ENCODE measurements around the gene EIF4G1. TPM values are rescaled to one million over a fixed set of nuclear protein-coding genes. Genes with fewer than 3 reads are reported as not detected.

The EIF4G1 gene
- total and polyA plus RNA-seq, 8 donors, result 118 to 207 (median 174) TPM

- peak; percentile 51 to 57 (median 56) for TF ChIP-seq CTCF (IDR thresholded peaks at IDR 0.05)
- FAIRE-seq, result no peak
Observed at GRCh38 chr3:184354121-184354728, 39.8 kb downstream of the EIF4G1 start.

DNA sequence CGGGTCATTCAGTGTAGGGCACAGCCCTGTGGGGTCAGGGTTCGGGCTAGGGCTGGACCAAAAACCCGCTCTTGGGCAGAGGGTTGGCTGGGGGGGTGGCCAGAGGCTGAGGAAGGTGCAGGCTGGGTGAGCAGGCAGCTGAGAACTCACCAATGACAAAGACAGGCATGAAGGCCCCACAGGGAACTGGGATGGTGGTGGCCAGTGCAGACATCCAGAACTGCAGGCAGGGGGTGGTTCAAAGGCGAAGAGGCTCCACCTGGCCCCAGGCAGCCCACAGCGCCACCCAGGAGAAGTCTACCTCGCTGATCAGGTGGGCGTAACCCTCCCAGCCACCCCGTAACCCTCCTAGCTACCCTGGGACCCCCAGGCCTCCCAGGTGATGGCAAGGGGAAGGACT, 40.3 kb downstream of the EIF4G1 start:
- WGBS, 2 donors, result 76 to 78% methylated on average over 8 of the region's 8 CpGs
- intact Hi-C loops (cut with DNase I), result no loop called here
- Histone ChIP-seq H3K27ac (no peak overlapping the region), H3K4me1 (peaks cover 0 to 16% (median 5%) of the 10 kb centered on the region in 3 donors), H3K9me3 (no peaks in the 10 kb centered on the region), H3K27me3 (no peaks in the 10 kb centered on the region), H3K4me3 (no peak overlapping the region), H3K36me3 (no peaks in the 10 kb centered on the region)
- peak in 1 of 6 donors; percentile 50 for DNase-seq
- FAIRE-seq, result no peak
- ATAC-seq, result no peak
- no peak for TF ChIP-seq CTCF (IDR thresholded peaks at IDR 0.05)

More at GRCh38 chr3:184354121-184354728, 39.8 kb downstream of the EIF4G1 start:
- H3K27me3 ChIP-seq, result no peaks in the 10 kb centered on the region
- no peak overlapping the region for H3K4me3 ChIP-seq
- H3K27ac ChIP-seq, result no peak overlapping the region
- 41 to 49% methylated on average over 18 of the region's 18 CpGs for WGBS, 2 donors
- ATAC-seq (peak; percentile 15 to 60 (median 49)), DNase-seq (peak in 3 of 6 donors; percentile 56 to 81 (median 80))
- H3K9me3 ChIP-seq, result no peaks in the 10 kb centered on the region
- intact Hi-C loops (cut with DNase I), result no loop called here
- H3K36me3 ChIP-seq, result no peaks in the 10 kb centered on the region
- H3K4me1 ChIP-seq, result peaks cover 0 to 16% (median 5%) of the 10 kb centered on the region in 3 donors

DNA sequence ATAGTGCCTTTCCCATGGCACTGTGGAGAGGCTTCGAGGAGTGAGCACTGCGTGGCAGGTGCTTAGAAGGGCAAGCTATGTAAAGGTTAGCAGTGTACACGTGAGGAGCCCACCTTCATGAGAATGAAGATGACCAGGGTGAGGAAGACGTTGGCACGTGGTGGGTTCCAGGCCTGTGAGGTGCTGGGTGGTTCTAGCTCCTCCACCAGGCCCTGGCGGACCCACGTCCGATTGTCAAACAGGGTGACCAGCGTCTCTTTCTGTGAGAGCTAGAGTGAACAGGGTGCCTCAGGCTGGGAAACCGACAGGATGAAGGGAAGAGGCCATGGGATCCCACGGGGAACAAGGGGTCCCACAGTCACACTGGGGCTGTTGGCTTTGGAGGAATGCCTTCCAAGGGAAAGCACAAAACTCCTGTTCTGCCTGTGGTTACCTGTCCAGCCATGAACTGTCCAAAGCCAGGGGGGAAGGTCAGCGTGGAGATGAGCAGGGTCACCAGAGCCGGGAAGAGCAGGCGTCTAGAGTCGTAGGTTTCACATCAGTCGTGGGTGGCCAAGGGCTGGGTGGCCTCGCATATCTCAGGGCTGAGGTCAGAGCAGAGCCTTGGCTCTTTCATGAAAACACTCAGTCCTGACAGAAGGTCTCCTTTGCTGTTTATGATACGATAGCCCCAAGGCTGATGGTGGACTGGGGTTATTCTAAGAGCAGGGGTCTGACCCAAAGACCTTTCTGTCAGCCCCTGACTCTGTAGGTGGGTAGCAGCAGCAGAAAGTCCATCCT, 41.0 kb downstream of the EIF4G1 start:
- H3K27me3 ChIP-seq, result no peaks in the 10 kb centered on the region
- ATAC-seq (no peak), FAIRE-seq (no peak), DNase-seq (peak in 1 of 6 donors; percentile 40)
- H3K9me3 ChIP-seq, result no peaks in the 10 kb centered on the region
- no peak overlapping the region for H3K4me3 ChIP-seq
- H3K36me3 ChIP-seq, result no peaks in the 10 kb centered on the region
- no peak for TF ChIP-seq CTCF (IDR thresholded peaks at IDR 0.05)
- peaks cover 0 to 13% (median 5%) of the 10 kb centered on the region in 3 donors for H3K4me1 ChIP-seq
- no peak overlapping the region for H3K27ac ChIP-seq
- intact Hi-C loops (cut with DNase I), result no loop called here
- 77 to 82% methylated on average over 18 of the region's 18 CpGs for WGBS, 2 donors

DNA sequence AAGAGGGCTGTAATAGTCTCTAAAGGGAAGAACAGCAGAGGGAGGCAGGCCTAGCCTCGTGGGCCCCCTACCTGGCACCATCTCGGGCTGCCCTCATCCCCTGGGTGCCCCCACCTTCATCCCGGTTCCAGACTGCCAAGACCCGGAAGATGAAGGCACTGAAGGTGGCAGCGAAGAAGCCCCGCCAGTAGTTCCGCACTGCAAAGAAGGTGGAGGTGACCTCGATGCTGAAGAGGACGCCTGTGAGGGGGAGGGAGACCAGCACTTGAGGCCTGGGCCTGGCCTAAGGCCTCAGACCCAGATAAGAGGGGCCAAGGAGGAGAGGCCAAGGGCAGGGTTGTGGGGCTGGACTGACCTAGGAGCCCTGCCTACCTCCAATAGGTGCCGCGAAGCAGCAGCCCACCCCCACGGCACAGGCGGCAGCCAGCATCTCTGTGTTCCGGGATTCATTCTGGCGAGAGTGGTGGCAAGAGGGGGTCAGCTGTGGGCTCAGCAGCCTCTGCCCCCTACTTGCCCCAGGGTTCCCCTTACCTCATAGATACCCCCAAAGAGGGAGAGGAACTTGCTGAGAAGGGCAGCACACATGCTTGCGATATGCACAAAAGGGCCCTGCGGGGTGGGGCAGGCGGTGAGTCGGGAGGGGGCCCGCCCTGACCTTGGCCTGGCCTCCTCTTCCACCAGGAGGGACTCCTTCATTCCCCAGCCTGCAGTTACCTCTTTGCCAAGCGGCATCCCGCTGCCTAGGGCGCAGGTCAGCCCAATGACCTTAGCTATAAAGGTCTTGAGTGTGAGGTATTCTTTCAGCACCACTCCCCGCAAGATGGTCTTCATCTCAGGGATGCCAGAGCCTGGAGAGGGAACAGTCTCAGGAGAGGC, 43.1 kb downstream of the EIF4G1 start:
- peaks cover 0 to 3% (median 3%) of the 10 kb centered on the region in 3 donors for H3K4me1 ChIP-seq
- no peak overlapping the region for H3K27ac ChIP-seq
- intact Hi-C loops (cut with DNase I), result no loop called here
- TF ChIP-seq CTCF (IDR thresholded peaks at IDR 0.05), result no peak
- no peak for ATAC-seq
- peak in 1 of 6 donors; percentile 63 for DNase-seq
- FAIRE-seq, result no peak
- no peaks in the 10 kb centered on the region for H3K9me3 ChIP-seq
- H3K4me3 ChIP-seq, result no peak overlapping the region
- WGBS, 2 donors, result 91 to 92% methylated on average over 24 of the region's 24 CpGs
- H3K27me3 ChIP-seq, result no peaks in the 10 kb centered on the region
- H3K36me3 ChIP-seq, result no peaks in the 10 kb centered on the region
